ENCODE results near the gene OBSCN.
"Not testable (repeated sequence)": the region's sequence is repeated elsewhere in the genome, so short reads cannot be mapped to it uniquely, and the experiment has no call there.

OBSCN gene

DNA sequence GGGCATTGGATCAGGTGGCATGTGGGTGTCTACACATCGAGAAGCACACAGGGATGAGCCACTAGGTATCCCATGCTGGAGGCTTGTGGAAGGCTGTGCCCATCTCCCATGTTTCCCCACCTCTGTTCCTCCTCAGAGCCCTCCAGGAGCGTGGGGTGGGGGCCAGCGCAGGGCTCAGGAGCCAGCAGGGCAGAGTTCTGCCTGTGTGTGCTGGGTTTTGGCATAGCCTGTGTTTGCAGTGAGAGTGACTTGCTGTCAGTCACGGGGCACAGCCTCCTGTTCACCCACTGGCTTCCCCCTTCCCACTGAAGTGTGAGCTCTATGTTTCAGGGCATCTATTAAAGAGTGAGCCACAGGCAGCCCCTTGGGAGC is 31.8 kb upstream of the OBSCN start:
- ATAC-seq (replicated peaks) (no peak), DNase-seq (no peak)
- H3K27ac Mint-ChIP-seq, result no peak overlapping the region
- no peaks in the 10 kb centered on the region for H3K27me3 Mint-ChIP-seq
- peaks cover 5 to 21% of the 10 kb centered on the region in 2 donors for H3K4me1 Mint-ChIP-seq (ENCODE audit: low read depth in 2 of 2)
- H3K4me3 Mint-ChIP-seq, result no peak overlapping the region
- H3K36me3 Mint-ChIP-seq (ENCODE audit: insufficient read depth), result peaks cover 49% of the 10 kb centered on the region
- no peaks in the 10 kb centered on the region for H3K9me3 Mint-ChIP-seq

DNA sequence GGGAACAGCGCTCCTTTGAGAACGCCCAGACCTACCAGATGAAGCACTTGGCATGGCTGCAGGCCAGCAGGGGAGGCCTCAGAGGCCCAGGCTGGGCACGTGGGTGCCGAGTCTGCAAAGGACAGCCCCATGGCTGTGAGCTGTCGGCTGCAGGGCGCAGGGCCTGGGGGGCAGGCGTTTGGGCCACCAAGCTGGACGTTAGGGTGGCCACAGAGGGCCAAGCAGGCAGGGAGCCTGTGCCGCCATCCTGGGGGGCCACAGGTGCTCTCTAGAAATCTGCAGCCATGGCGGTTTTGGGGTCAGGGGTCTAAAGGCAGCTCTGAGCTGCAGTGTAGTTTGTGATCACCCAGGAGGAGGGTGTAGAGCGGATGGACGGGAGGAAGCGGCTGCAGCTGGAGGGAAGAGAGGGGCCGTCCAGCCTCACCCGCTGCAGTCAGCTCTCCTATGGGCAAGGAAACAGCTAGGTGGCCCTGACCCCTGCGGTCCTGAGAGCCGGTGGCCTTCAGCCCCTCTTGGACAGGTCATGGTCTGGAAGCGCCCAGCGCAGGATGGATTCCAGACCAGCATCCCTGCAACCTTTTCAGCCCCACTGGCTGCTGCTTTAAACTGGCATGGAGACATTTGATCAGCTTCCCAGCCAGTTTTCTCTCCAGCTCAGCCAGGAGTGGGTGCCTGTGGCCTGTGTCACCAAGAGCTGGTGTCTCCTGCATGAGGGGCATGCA is 31.2 kb upstream of the OBSCN start:
- Mint-ChIP-seq H3K36me3 (ENCODE audit: insufficient read depth) (peaks cover 47% of the 10 kb centered on the region), H3K4me1 (ENCODE audit: low read depth in 2 of 2) (peaks cover 5 to 21% of the 10 kb centered on the region in 2 donors), H3K9me3 (no peaks in the 10 kb centered on the region), H3K27ac (no peak overlapping the region), H3K27me3 (no peaks in the 10 kb centered on the region), H3K4me3 (no peak overlapping the region)
- ATAC-seq (replicated peaks) (no peak), DNase-seq (no peak)

DNA sequence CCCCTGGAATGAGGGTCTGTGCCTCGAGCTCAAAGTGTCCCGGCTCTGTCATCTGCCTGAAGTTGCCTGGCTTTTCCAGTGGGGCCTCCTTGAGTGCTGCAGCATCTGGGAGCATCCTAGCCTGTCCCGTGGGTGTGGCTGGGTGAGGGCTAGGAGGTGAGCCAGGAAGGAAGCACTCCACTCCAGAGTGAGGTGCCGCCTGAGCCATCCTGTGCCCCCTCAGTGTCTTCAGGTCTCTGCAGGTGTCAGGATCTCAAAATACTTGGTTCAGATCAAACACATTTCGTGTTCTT is 30.7 kb upstream of the OBSCN start:
- Mint-ChIP-seq H3K4me1 (ENCODE audit: low read depth in 2 of 2) (peaks cover 9 to 26% of the 10 kb centered on the region in 2 donors), H3K27ac (no peak overlapping the region), H3K4me3 (no peak overlapping the region), H3K36me3 (ENCODE audit: insufficient read depth) (peaks cover 49% of the 10 kb centered on the region), H3K9me3 (no peaks in the 10 kb centered on the region), H3K27me3 (no peaks in the 10 kb centered on the region)
- ATAC-seq (replicated peaks) (no peak), DNase-seq (no peak)

DNA sequence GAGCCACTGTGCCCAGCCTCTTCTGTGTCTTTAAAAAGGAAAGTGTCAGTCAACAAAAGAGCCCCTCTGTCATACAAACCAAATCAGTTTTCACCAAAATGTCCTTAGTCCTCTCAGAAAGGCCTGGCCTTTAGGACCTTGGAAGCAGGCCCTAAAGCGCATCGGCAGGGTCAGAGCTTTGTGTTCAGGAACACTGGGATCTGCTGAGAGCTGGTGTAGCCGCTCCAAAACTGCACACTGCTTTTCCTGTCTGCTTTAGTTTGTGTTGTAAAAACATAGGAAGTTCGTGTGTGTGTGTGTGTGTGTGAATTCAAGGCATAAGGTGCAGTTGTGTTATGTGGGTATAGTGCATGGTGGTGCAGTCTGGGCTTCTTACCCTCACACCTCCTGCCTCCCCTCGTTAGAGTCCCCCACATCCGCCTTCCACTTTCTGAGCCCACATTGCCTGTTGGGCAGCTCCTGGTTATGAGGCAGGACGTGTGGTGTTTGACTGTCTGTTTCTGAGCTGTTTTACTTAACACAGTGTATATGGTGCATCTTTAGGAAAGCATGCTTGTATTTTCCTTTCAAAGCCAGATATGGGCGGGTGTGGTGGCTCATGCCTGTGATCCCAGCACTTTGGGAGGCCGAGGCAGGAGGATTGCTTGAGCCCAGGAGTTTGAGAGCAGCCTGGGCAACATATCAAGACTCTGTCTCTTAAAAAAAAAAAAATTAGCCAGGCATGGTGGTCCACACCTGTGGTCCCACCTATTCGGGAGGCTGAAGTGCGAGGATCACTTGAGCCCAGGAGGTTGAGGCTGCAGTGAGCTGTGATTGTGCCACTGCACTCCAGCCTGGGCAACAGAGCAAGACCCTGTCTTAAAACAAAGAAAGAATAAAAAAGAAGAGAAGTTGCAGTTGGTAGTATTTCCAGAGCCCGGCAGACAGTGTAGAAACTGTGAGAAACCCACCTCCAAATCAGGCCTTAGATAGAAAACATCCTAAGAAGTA is 29.8 kb upstream of the OBSCN start:
- DNase-seq, result no peak
- no peak overlapping the region for H3K27ac Mint-ChIP-seq

DNA sequence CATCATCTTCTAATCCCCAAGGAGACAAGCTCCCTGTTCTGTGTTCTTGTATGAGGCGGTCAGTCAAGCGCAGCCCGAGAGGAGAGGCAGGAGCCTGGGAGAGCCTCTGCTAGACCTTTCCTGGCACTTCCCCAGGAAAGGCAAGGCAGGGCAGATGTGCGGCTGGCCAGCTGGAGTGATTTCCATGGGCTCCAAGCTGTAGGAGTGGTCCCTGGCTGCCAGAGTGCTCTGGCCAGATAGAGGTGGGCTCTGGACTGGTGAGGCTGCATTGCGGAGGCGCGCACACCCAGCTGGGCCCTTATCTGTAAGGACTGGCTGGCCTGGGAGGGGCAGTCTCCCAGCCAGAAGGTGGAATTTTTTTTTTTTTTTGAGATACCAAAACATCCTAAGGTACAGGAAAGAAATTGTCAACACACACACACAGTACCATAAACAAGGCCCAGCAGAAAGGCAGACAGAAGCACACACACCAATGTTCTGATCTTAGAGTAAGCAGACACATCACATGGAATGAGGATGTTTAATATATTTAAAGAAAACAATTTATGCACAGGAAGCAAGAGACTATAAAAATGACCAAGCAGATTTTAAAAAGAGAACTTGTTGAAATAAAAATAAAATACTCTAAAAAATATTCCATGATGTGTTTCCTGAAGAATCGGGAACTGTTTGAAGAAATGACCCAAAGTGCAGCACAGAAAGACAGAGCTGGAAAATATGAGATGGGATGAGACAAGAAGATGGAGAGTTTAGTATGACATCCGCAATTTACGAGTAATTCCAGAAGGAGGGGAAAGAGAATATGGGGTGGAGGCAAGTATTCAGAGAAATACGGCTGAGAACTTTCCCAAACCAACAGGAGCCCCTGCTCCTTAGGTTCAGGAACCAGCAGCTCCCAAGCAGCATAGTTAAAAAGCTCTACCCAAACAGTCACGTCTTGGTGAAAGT is 28.8 kb upstream of the OBSCN start:
- no peak for ATAC-seq (replicated peaks)
- H3K4me3 Mint-ChIP-seq, result no peak overlapping the region

More for the DNA sequence above, 29.8 kb upstream of the OBSCN start:
- ATAC-seq (replicated peaks), result no peak
- Mint-ChIP-seq H3K9me3 (no peaks in the 10 kb centered on the region), H3K4me1 (ENCODE audit: low read depth in 2 of 2) (peaks cover 7 to 20% of the 10 kb centered on the region in 2 donors), H3K36me3 (ENCODE audit: insufficient read depth) (peaks cover 56% of the 10 kb centered on the region), H3K4me3 (no peak overlapping the region), H3K27me3 (no peaks in the 10 kb centered on the region)

DNA sequence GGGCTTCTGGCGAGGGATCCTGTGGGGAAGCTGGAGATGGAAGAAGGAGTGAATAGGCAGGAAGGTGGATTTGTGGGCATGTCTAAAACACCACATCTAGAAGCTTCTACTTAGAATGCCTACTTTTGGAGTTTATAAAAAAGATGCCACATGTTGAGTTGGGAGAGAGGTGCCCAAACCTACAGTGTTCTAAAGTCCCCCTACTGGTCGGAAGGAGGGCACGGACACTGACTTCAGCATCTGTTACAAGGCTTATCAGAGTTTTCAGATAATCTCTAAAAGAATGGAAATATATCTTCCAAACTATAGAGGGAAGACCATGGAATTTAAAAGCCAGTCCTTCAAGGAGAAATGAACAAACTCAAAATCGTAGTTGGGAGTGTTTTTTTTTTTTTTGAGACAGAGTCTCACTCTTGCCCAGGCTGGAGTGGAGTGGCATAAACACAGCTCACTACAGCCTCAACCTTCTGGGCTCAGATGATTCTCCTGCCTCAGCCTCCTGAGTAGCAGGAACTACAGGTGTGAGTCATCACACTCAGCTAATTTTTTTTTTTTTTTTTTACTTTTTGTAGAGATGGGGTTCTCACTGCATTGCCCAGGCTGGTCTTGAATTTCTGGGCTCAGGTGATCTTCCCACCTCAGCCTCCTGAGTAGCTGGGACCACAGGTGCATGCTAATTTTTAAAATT is 27.4 kb upstream of the OBSCN start:
- Mint-ChIP-seq H3K4me3 (no peak overlapping the region), H3K27ac (no peak overlapping the region), H3K36me3 (ENCODE audit: insufficient read depth) (peaks cover 46% of the 10 kb centered on the region), H3K27me3 (no peaks in the 10 kb centered on the region), H3K9me3 (no peaks in the 10 kb centered on the region), H3K4me1 (ENCODE audit: low read depth in 2 of 2) (peaks cover 13 to 23% of the 10 kb centered on the region in 2 donors)
- DNase-seq, result no peak
- no peak for ATAC-seq (replicated peaks)

More for the DNA sequence above, 28.8 kb upstream of the OBSCN start:
- Mint-ChIP-seq H3K27me3 (no peaks in the 10 kb centered on the region), H3K36me3 (ENCODE audit: insufficient read depth) (peaks cover 55% of the 10 kb centered on the region), H3K4me1 (ENCODE audit: low read depth in 2 of 2) (peaks cover 7 to 19% of the 10 kb centered on the region in 2 donors), H3K27ac (peak overlapping the region in 1 of 2 donors; percentile 65), H3K9me3 (no peaks in the 10 kb centered on the region)
- DNase-seq, result no peak

DNA sequence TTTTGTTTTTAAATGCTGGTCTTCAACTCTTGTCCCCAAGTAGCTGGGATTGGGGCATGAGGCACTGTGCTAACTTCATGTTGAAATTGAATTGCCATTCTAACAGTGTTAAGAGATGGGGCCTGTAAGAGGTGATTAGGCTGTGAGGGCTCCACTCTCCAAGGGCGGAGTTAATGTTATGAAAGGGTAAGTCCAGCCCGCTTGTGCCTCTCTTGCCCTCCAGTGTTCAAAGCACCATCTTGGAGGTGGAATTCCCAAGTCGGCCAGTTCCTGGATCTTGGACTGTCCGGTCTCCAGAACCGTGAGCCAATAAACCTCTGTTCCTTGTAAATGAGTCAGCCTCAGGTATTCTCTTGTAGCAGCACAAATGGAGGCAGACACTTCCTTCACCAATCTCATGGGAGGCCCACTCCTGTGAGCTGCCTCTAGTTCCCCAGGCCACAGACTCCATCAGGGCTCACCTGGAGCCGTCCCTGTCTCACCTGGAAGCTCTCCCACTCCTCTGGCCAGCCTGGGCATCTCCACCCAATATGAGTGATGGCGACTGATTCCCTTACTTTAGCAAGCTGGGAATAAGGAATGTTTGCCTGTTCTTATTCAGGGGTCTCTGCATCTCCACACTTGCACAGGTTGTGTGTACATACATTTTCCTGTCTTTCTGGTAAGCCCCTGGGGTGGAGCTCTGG is 26.7 kb upstream of the OBSCN start:
- Mint-ChIP-seq H3K4me1 (ENCODE audit: low read depth in 2 of 2) (peaks cover 20 to 30% of the 10 kb centered on the region in 2 donors), H3K4me3 (no peak overlapping the region), H3K27ac (no peak overlapping the region), H3K9me3 (no peaks in the 10 kb centered on the region), H3K27me3 (no peaks in the 10 kb centered on the region), H3K36me3 (ENCODE audit: insufficient read depth) (peaks cover 44% of the 10 kb centered on the region)
- ATAC-seq (replicated peaks), result no peak
- no peak for DNase-seq

DNA sequence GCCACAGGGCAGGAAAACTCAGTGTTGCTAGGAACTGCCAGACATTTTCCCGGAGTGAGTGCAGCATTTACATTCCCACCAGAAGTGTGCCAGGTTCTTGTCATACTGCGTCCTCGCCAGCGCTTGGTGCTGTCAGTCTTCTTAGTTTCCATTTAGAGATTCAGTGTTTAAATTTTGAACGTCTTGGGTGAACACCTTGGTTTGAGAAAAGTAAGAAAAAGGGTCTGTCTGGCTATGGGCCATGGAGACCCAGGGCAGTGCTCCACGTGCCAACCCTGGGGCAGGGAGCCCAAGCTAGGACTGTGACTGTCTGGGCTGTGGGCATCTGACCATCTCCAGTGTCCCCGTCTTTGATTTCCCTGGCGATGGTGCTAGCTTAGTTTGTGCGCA is 26.2 kb upstream of the OBSCN start:
- Mint-ChIP-seq H3K27ac (no peak overlapping the region), H3K4me3 (no peak overlapping the region)

DNA sequence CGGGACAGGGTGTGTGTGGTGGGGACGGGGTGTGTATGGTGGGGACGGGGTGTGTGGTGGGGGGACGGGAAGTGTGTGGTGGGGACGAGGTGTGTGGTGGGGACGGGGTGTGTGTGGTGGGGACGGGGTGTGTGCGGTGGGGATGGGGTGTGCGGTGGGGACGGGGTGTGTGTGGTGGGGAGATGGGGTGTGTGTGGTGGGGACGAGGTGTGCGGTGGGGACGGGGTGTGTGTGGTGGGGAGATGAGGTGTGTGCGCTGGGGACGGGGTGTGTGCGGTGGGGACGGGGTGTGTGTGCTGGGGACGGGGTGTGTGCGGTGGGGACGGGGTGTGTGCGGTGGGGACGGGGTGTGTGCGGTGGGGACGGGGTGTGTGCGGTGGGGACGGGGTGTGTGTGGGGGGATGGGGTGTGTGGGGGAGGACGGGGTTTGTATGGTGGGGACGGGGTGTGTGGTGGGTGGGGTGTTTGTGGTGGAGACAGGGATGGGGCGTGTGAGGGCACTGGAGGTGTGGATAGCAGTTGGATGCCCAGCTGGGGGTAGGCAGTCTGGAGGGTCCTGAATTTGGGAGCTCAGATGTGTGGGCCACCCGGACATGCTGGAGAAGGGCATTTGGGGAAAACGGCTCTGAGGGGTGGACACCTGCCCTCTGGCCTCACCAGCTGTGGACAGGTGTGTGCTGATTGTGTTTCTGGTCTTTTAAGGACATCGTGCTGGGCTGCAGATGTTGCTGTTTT is 25.4 kb upstream of the OBSCN start:
- Mint-ChIP-seq H3K27me3 (no peaks in the 10 kb centered on the region), H3K9me3 (no peaks in the 10 kb centered on the region), H3K4me3 (no peak overlapping the region), H3K36me3 (ENCODE audit: insufficient read depth) (peaks cover 44% of the 10 kb centered on the region), H3K27ac (peak overlapping the region in 1 of 2 donors; percentile 55), H3K4me1 (ENCODE audit: low read depth in 2 of 2) (peaks cover 23 to 35% of the 10 kb centered on the region in 2 donors)
- DNase-seq (no peak), ATAC-seq (replicated peaks) (peak; percentile 33)

More for the DNA sequence above, 26.2 kb upstream of the OBSCN start:
- no peaks in the 10 kb centered on the region for H3K9me3 Mint-ChIP-seq
- no peaks in the 10 kb centered on the region for H3K27me3 Mint-ChIP-seq
- no peak for DNase-seq
- peaks cover 44% of the 10 kb centered on the region for H3K36me3 Mint-ChIP-seq (ENCODE audit: insufficient read depth)
- ATAC-seq (replicated peaks), result no peak
- H3K4me1 Mint-ChIP-seq (ENCODE audit: low read depth in 2 of 2), result peaks cover 23 to 35% of the 10 kb centered on the region in 2 donors

DNA sequence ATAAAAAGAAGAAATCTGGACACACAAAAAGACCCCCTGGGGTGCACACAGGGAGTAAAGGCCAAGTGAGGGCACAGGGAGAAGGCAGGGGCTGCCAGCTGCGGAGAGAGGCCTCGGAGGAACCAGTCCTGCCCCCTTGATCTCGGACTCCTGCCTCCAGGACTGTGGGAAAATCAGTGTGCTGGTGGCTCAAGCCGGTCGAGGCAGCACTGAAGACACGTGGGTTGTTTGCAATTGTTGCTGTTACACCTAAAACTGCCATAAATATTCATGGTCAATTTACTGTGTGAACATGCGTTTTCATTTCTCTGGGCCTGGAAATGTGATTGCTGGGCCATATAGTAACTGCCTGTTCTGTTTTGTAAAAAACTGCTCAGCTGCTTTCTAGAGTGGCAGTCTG is 23.7 kb upstream of the OBSCN start:
- Mint-ChIP-seq H3K36me3 (ENCODE audit: insufficient read depth) (peaks cover 34% of the 10 kb centered on the region), H3K27ac (peak overlapping the region; percentile 22 to 92), H3K9me3 (no peaks in the 10 kb centered on the region), H3K27me3 (no peaks in the 10 kb centered on the region), H3K4me1 (ENCODE audit: low read depth in 2 of 2) (peaks cover 23 to 29% of the 10 kb centered on the region in 2 donors), H3K4me3 (no peak overlapping the region)
- DNase-seq, result no peak
- ATAC-seq (replicated peaks), result no peak

DNA sequence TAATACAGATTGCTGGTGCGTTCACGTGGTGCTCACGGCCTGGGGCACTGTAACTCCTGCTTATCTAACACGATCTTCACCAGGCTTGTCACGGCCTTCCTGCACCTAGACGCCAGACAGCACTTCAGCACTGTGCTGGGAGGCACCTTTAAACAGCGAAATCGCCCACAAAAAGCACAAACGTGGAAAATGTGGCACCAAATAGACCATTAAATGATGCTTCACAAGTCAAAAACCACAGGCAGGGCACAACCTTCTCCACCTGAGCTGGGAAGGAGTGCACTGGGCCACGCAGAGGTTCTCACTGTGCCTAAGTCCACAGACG is 22.2 kb upstream of the OBSCN start:
- no peaks in the 10 kb centered on the region for H3K9me3 Mint-ChIP-seq
- H3K4me3 Mint-ChIP-seq, result peak overlapping the region; percentile 64 to 72
- H3K36me3 Mint-ChIP-seq (ENCODE audit: insufficient read depth), result peaks cover 27% of the 10 kb centered on the region
- peak overlapping the region; percentile 92 to 94 for H3K27ac Mint-ChIP-seq
- no peaks in the 10 kb centered on the region for H3K27me3 Mint-ChIP-seq
- DNase-seq, result peak; percentile 54 to 57 (median 57)
- peak; percentile 93 for ATAC-seq (replicated peaks)
- peaks cover 23 to 25% of the 10 kb centered on the region in 2 donors for H3K4me1 Mint-ChIP-seq (ENCODE audit: low read depth in 2 of 2)

DNA sequence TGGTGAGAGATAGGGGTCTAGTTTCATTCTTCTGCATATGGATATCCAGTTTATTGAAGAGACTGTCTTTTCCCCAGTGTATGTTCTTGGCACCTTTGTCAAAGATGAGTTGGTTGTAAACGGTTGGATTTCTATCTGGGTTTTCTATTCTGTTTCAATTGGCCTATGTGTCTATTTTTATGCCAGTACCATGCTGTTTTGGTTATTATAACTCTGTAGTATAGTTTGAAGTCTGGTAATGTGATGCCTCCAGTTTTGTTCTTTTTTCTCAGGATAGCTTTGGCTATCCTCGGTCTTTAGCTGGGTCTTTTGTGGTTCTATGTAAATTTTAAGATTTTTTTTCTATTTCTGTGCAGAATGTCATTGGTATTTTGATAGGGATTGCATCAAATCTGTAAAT is 19.6 kb upstream of the OBSCN start:
- not testable (repeated sequence) for H3K4me3 Mint-ChIP-seq; H3K27me3 Mint-ChIP-seq; DNase-seq; H3K9me3 Mint-ChIP-seq; ATAC-seq (replicated peaks)
- H3K4me1 Mint-ChIP-seq (ENCODE audit: low read depth in 2 of 2), result peaks cover 17 to 20% of the 10 kb centered on the region in 2 donors
- H3K27ac Mint-ChIP-seq, result peak overlapping the region; percentile 15 to 50
- peaks cover 14% of the 10 kb centered on the region for H3K36me3 Mint-ChIP-seq (ENCODE audit: insufficient read depth)
